Muscle layer of colon (tissue), 2 donors: ENCODE results near the gene RAB6B.

Source experiments
- H3K27ac ChIP-seq: one replicate; pipeline ENCODE4 v1.7.0; 2013; ENCODE audit warnings: low read depth, mild to moderate bottlenecking, low read length, moderate library complexity
- H3K27me3 ChIP-seq, 2 donors: one replicate each; pipeline ENCODE4 v1.7.0; 2013; ENCODE audit warnings: low read length in 2 of 2, mild to moderate bottlenecking in 2 of 2; ENCODE audit not compliant: insufficient read depth in 2 of 2, control insufficient read depth in 1 of 2
- H3K36me3 ChIP-seq: one replicate; pipeline ENCODE4 v1.7.0; 2013; ENCODE audit warnings: mild to moderate bottlenecking, low read length; ENCODE audit not compliant: insufficient read depth
- H3K4me1 ChIP-seq: one replicate; pipeline ENCODE4 v1.7.0; 2013; ENCODE audit warnings: mild to moderate bottlenecking, low read length; ENCODE audit not compliant: insufficient read depth
- H3K4me3 ChIP-seq, 2 donors: one replicate each; pipeline ENCODE4 v1.7.0; 2013; ENCODE audit warnings: low read length in 2 of 2, low read depth in 1 of 2, mild to moderate bottlenecking in 1 of 2, moderate library complexity in 1 of 2
- H3K9ac ChIP-seq: one replicate; pipeline ENCODE4 v1.7.0; 2013; ENCODE audit warnings: low read length
- H3K9me3 ChIP-seq: one replicate; pipeline ENCODE4 v1.7.0; 2013; ENCODE audit warnings: mild to moderate bottlenecking, low read length
- donor health status: abdominal sarcoma.
- donor health status: Adenocarcinoma of cecum.

RAB6B gene

DNA sequence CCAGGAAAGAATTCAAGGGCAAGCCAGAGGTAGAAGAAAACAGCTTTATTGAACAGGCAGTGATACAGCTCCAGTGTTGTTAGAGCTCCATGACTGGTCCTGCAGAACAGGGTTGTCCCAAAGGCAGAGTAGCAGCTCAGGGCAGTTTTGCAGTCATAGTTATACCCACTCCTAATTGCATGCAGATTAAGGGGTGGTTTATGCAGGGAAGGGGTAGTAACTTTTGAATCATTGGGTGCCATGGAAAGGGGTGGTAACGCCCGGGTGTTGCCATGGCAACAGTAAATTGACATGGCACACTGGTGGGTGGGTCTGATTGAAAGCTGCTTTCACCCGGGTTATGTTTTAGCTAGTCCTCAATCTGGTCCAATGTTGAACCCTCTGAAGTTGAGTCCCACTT is 9.7 kb upstream of the RAB6B start:
- H3K36me3 ChIP-seq = no peaks in the 10 kb centered on the region
- no peaks in the 10 kb centered on the region for H3K4me1 ChIP-seq
- H3K9me3 ChIP-seq = no peaks in the 10 kb centered on the region
- H3K9ac ChIP-seq = no peak overlapping the region
- H3K4me3 ChIP-seq = no peak overlapping the region
- no peak overlapping the region for H3K27ac ChIP-seq
- H3K27me3 ChIP-seq = no peaks in the 10 kb centered on the region

DNA sequence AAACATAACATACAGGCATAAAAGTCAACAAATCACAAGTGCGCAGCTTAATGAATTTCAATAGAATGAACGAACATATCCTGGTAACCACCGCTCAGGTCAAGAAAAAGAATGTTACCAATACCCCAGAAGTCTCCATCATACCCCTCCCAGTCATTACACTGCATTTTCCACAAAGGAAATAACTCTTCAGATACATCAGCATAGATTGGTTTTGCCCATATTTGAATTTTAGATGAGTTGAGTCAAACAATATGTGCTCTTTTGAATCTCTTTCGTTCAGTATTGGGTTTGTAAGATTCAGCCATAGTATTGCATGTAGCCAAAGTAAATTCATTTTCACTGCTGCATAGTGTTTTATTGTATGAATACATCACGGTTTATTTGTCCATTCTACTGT is 6.2 kb upstream of the RAB6B start:
- Histone ChIP-seq H3K4me3 (no peak overlapping the region), H3K9ac (no peak overlapping the region)

DNA sequence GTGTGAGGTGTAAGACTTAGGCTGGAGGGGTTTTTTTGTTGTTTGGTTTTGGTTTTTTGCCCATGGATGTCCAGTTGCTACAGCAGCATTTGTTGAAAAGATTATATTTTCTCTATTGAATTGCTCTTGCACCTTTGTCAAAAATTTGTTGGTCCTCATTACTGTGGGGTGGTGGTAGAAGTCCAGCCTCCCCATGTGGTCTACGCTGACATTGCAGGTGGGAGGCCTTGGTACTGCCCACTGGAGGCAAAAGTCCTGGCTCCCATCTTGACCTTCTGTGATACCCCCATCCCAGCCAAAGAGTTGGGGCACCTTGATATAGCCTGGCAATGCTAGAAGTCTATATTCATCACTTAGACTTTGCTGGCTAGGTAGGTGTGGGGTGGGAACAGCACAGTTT is 5.4 kb upstream of the RAB6B start:
- Histone ChIP-seq H3K9me3 (no peaks in the 10 kb centered on the region), H3K36me3 (no peaks in the 10 kb centered on the region), H3K9ac (no peak overlapping the region), H3K4me3 (no peak overlapping the region), H3K27ac (no peak overlapping the region), H3K4me1 (no peaks in the 10 kb centered on the region), H3K27me3 (no peaks in the 10 kb centered on the region)

More for the DNA sequence above, 6.2 kb upstream of the RAB6B start:
- Histone ChIP-seq H3K27me3 (no peaks in the 10 kb centered on the region), H3K9me3 (no peaks in the 10 kb centered on the region), H3K36me3 (no peaks in the 10 kb centered on the region), H3K4me1 (no peaks in the 10 kb centered on the region), H3K27ac (no peak overlapping the region)

DNA sequence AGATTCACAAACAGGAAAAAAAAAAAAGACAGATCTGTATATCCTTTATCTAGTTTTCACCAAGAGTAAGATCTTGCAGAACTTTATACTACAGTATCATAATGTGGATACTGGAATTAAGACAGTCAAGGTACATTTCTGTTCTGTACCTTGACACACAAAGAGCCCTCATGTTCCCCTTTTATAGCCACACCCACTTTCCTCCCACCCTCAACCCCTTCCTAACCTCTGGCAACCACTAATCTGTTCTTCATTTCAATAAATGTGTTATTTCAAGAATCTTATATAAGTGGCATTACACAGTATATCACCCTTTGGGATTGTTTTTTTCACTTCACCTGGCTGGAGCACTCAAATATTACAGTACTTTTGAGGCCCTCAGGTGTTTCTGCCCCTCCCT is 3.6 kb upstream of the RAB6B start:
- Histone ChIP-seq H3K9ac (no peak overlapping the region), H3K9me3 (no peaks in the 10 kb centered on the region), H3K27ac (no peak overlapping the region), H3K27me3 (no peaks in the 10 kb centered on the region), H3K4me1 (no peaks in the 10 kb centered on the region), H3K4me3 (no peak overlapping the region), H3K36me3 (no peaks in the 10 kb centered on the region)

DNA sequence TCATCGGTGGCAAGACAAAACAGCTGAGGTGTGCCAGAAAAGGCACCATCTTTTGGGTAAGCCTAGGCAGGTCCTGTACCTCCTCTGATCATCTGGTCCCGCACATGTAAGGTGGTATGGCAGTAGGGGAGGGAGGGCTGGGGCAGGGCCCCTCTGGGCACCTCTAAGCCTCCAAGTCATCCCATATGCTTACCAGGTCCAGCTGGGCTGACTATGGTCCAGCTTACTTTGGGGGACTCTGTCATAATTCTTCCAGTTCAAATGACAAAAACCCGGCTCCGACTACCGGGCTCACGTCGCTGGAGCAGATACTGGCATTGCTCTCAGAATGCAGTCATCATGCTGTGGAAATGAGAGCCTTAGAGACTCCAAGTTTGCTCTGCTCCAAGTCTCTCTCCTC is 1.9 kb upstream of the RAB6B start:
- Histone ChIP-seq H3K27ac (no peak overlapping the region), H3K9ac (no peak overlapping the region), H3K4me3 (no peak overlapping the region), H3K9me3 (no peaks in the 10 kb centered on the region), H3K27me3 (no peaks in the 10 kb centered on the region), H3K4me1 (no peaks in the 10 kb centered on the region), H3K36me3 (no peaks in the 10 kb centered on the region)

DNA sequence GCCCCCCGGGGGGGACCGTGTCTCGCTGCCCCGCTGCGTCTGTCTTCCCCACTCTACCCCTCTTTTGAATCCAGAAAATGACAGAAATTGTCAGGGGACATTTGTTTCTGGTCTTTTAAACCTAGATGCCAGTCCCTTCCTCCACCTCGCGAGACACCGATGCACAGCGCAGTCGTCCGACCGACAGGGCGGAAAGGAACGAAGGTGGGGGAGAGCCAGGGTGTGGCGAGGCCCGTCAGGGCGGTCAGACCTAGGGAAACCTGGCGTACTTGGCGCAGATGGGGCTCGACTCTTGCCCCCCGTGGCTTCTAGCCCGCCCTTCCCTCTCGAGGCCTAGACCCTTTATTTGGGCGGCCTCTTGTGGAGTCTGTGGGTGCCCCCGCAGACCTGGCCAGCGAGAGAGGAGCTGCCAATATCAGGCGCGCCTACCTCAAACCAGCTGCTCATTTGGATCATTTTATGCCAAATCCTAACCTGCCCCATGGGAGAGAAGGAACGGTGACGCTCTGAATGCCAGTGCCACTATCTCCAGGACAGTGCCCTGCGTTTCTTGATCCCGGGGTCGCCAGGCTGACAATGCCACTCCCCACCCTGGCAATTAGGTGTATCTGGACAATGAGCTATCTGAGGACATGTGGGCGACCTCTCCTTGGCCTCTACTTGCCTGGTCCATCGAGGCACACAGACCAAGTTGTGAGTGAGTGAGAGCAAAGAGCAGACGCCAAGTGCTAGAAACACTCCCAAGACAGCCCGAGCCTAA is 500 bp upstream of the RAB6B start:
- peak overlapping the region; percentile 22 for H3K27ac ChIP-seq
- H3K9ac ChIP-seq = peak overlapping the region; percentile 49
- H3K27me3 ChIP-seq = no peaks in the 10 kb centered on the region

DNA sequence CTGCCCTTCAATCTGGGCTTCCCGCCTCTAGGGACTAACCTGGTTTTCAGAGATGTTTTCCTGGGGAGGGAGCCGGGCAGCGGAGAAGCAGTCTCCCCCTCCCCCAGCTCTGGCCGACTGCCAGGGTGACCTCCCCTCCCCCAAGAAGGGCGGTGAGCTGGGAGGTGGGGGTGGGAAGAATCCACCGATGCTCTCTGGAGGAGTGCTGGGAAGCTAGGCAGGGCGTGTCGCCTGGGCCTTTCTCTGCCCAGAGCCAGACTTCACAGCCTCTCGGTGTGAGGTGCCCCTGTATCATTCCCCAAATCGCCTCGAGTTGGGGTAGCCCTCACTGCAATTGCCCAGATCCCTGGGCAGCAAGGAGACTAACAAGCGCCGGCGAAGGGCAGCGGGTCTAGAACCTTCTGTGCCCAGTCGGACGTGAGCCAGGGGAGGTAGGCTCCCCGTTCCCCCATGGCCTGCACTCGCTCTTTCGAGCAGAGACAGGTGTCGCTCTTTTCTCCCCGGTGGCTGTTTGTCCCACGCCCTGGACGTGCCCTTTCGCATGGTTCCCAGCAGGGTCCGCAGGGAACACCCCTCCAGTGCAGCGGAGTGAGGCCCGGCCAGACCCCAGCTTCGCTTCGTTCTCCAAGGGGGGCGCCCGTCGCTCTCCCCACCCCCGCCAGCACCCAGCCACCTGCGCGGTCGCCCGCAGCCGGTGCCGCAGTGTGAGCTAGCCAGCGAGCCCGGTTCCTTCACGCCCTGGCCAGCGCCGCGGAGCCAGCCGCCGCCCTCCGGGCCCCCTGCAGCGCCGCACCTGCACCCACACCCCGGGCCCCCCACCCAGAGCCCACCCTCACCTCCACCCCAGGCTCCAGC is 1.1 kb downstream of the RAB6B start:
- Histone ChIP-seq H3K27me3 (no peaks in the 10 kb centered on the region), H3K4me1 (no peaks in the 10 kb centered on the region), H3K9ac (no peak overlapping the region), H3K4me3 (peak overlapping the region; percentile 75 to 89), H3K36me3 (no peaks in the 10 kb centered on the region), H3K27ac (no peak overlapping the region), H3K9me3 (no peaks in the 10 kb centered on the region)

More for the DNA sequence above, 500 bp upstream of the RAB6B start:
- no peaks in the 10 kb centered on the region for H3K9me3 ChIP-seq
- peak overlapping the region; percentile 75 to 89 for H3K4me3 ChIP-seq
- no peaks in the 10 kb centered on the region for H3K4me1 ChIP-seq
- H3K36me3 ChIP-seq = no peaks in the 10 kb centered on the region

DNA sequence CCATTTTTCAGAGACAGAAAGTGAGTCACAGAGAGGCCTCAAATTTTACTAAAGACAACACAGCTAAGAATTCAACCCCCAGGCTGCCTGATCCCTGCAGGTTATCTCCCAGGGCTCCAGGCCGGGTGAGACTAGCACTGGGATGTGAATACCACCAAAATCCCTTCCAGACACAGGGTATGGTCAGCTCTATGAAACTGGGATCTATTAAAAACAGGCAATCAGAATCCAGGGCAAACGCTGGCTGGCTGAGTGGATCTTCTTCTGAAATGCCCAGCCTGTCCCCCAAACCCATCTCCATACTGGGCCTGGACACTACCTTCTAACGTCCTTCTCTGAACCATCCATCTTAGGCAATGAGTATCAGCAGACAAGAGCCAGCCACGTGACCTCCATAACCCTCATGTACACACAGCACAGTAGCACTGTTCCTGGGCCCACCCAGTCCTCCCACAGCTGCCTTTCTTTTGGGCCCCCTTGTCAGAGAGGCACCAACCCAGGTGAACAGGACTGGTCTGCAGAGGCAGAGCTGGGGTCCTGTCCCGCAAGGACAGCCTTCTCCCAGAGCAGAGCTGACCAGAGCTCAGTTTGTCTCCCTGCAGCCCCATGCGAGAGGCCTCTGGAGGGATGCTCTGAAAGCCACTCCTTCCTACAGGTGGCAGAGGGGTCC is 1.9 kb downstream of the RAB6B start:
- H3K27ac ChIP-seq = no peak overlapping the region
- no peaks in the 10 kb centered on the region for H3K27me3 ChIP-seq
- no peaks in the 10 kb centered on the region for H3K4me1 ChIP-seq
- no peaks in the 10 kb centered on the region for H3K36me3 ChIP-seq
- H3K4me3 ChIP-seq = no peak overlapping the region
- no peak overlapping the region for H3K9ac ChIP-seq
- H3K9me3 ChIP-seq = no peaks in the 10 kb centered on the region

DNA sequence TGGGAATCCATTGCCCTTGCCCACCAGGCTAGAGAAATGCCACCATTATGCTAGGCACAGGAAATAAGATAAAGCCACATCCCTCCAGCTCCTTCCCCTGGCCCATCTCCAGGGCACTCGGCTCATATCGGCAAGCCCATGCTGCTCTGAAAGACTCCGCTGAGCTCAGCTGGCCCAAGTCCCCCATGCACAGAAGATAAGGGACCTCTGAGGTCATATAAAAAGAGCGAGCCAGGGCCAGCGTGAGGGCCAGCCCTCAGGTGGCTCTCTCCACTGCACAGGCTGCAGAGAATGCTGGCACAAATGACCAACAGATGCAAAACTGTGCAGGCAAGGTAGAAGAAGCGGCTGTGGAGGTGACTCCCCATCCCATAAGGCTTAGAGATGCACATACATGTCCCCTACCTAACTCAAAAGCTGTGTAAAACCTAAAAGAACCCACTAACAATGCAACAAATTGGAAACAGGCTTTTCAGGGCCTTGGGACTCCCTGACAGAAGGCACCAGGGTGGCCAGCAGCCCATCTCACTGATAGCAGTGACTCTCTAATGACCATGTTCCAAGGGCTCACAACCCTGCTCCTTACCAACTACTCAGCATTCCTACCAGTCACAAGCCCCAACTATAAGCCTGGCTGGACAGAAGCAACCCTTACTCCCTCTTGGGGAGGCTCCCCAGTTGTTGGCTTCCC is 3.0 kb downstream of the RAB6B start:
- Histone ChIP-seq H3K27me3 (no peaks in the 10 kb centered on the region), H3K9me3 (no peaks in the 10 kb centered on the region), H3K4me1 (no peaks in the 10 kb centered on the region), H3K36me3 (no peaks in the 10 kb centered on the region), H3K4me3 (no peak overlapping the region), H3K9ac (no peak overlapping the region), H3K27ac (no peak overlapping the region)

DNA sequence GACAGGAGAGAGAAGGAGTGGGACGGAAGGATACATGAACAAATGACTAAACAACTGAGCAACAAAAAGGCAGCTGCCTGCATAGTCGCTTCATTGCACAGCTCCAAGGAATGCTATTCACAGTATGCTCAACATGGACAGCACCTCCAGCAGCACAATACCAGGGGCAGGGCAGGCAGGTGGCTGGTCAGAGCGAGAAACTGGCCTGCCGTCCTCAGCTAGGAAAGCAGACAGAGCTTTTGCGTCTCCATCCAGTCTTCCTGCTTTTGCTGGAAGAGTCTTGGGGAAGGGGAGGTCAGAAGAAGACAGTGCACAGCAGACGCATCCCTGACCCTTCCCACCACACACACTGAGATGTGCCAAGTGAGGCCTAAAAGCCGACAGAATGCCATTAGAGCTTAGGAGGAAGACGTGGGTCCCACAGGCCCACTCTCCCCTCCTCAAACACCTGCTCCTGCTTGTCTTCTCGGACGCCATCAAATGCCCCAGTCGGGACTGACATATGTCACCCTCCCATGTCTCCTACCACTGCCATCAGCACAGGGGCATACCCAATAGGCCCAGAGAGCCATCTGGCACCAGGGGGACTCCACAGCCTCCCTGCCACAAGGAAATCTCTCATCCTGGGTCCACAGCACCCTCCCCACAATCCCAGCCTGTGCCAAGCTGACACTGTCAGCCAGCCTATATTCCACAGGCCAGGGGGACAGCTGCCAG is 3.9 kb downstream of the RAB6B start:
- H3K4me1 ChIP-seq = no peaks in the 10 kb centered on the region

More for the DNA sequence above, 3.9 kb downstream of the RAB6B start:
- Histone ChIP-seq H3K27ac (no peak overlapping the region), H3K27me3 (no peaks in the 10 kb centered on the region), H3K9me3 (no peaks in the 10 kb centered on the region), H3K4me3 (no peak overlapping the region), H3K36me3 (no peaks in the 10 kb centered on the region), H3K9ac (no peak overlapping the region)
